Measurements from ENCODE around the gene LTK.
"Not testable (repeated sequence)": the region's sequence is repeated elsewhere in the genome, so short reads cannot be mapped to it uniquely, and the experiment has no call there.

LTK gene

GRCh38 chr15:41473418-41473817 is 40.2 kb downstream of the LTK start:
- no peak for DNase-seq

GRCh38 chr15:41469644-41470043 is 44.0 kb downstream of the LTK start:
- not testable (repeated sequence) for DNase-seq

- DNase-seq = no peak
Observed at GRCh38 chr15:41466711-41467110, 46.9 kb downstream of the LTK start.

GRCh38 chr15:41465822-41466421 is 47.7 kb downstream of the LTK start:
- DNase-seq = no peak

- DNase-seq = no peak
Observed at GRCh38 chr15:41464889-41465580, 48.6 kb downstream of the LTK start.

GRCh38 chr15:41462084-41462795 is 51.4 kb downstream of the LTK start:
- no peak for DNase-seq
